Measurements from ENCODE around the gene DNM3. TPM values are rescaled to one million over a fixed set of nuclear protein-coding genes. Genes with fewer than 3 reads are reported as not detected.

DNM3 gene
- polyA plus RNA-seq, 3 donors from 2014 or later = 0.52 to 1.2 (median 0.99) TPM

DNA sequence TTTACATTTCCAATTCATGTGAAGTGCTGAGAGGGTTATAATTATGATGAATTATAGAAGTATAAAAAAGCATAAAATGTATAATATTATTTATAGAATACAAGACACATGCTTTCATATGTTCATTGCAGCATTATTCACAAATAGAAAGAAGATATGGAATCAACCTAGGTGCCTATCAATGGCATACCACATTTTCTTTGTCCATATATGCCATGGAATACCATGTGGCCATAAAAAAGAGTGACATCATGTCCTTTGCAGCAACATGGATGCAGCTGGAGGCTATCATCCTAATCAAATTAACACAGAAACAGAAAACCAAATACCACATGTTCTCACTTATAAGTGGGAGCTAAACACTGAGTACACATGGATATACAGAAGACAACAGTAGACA is 494.1 kb downstream of the DNM3 start:
- no peaks in the 10 kb centered on the region for H3K4me1 Mint-ChIP-seq
- H3K27ac Mint-ChIP-seq = no peak overlapping the region
- peaks cover 0 to 9% (median 5%) of the 10 kb centered on the region in 3 donors for H3K36me3 Mint-ChIP-seq
- no peaks in the 10 kb centered on the region for H3K9me3 Mint-ChIP-seq
- DNase-seq = no peak
- peaks cover 0 to 9% (median 4%) of the 10 kb centered on the region in 3 donors for H3K27me3 Mint-ChIP-seq (ENCODE audit: low read depth in 3 of 3)
- no peak overlapping the region for H3K4me3 Mint-ChIP-seq

GRCh38 chr1:172338295-172338735 is 497.0 kb downstream of the DNM3 start:
- peaks cover 0 to 9% (median 5%) of the 10 kb centered on the region in 3 donors for H3K36me3 Mint-ChIP-seq
- no peak overlapping the region for H3K27ac Mint-ChIP-seq
- DNase-seq = no peak
- no peaks in the 10 kb centered on the region for H3K9me3 Mint-ChIP-seq
- H3K27me3 Mint-ChIP-seq (ENCODE audit: low read depth in 3 of 3) = peaks cover 0 to 6% (median 5%) of the 10 kb centered on the region in 3 donors
- H3K4me3 Mint-ChIP-seq = no peak overlapping the region
- H3K4me1 Mint-ChIP-seq = peaks cover 8 to 13% of the 10 kb centered on the region in 2 donors

DNA sequence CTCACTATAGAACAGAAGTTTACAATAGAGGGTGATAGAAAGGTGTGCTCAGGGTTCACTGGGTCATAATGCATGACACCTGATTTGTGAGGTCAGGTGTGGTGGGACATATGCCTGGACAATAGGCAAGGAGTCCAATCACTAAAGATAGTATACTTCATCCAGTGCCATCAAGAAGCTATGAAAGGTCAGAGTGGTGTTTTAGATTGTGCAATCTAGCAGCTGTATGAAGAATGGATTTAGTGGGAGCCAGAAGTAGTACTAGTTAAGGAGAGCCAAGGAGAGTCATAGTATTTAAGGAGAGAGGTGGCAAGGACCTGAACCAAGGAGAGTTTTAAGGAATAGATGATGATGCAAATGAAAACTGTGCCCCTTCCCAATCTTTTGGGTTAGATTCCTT is 498.5 kb downstream of the DNM3 start:
- H3K27ac Mint-ChIP-seq = no peak overlapping the region
- H3K4me3 Mint-ChIP-seq = no peak overlapping the region
- H3K27me3 Mint-ChIP-seq (ENCODE audit: low read depth in 3 of 3) = peaks cover 0 to 6% (median 5%) of the 10 kb centered on the region in 3 donors
- peaks cover 24 to 28% of the 10 kb centered on the region in 2 donors for H3K4me1 Mint-ChIP-seq
- H3K9me3 Mint-ChIP-seq = no peaks in the 10 kb centered on the region
- peaks cover 0 to 9% (median 5%) of the 10 kb centered on the region in 3 donors for H3K36me3 Mint-ChIP-seq
- DNase-seq = no peak

DNA sequence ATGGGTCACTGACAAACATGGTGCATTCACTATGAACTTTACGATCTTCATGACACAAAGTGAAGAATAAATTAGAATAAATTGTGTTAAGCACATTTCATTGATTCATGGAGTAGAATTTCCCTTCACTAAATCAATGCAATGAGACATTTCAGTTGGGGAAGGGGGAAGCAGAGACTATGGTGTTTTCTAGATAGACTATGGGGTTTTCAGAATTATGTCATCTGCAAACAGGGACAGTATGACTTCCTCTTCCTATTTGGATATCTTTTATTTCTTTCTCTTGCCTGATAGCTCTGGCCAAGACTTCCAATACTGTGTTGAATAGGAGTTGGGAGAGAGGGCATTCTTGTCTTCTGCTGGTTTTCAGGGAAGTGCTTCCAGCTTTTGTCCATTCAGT is 499.2 kb downstream of the DNM3 start:
- H3K27me3 Mint-ChIP-seq (ENCODE audit: low read depth in 3 of 3) = peaks cover 0 to 6% (median 4%) of the 10 kb centered on the region in 3 donors
- no peaks in the 10 kb centered on the region for H3K9me3 Mint-ChIP-seq
- H3K4me1 Mint-ChIP-seq = peaks cover 31 to 35% of the 10 kb centered on the region in 2 donors
- peaks cover 0 to 9% (median 5%) of the 10 kb centered on the region in 3 donors for H3K36me3 Mint-ChIP-seq
- no peak overlapping the region for H3K4me3 Mint-ChIP-seq
- no peak overlapping the region for H3K27ac Mint-ChIP-seq
- no peak for DNase-seq

GRCh38 chr1:172341697-172342096 is 500.4 kb downstream of the DNM3 start:
- peaks cover 0 to 6% (median under 1%) of the 10 kb centered on the region in 6 donors for H3K9me3 Mint-ChIP-seq
- H3K27ac Mint-ChIP-seq = peak overlapping the region in 1 of 6 donors; percentile 14
- no peak for DNase-seq
- peaks cover 31 to 37% of the 10 kb centered on the region in 2 donors for H3K4me1 Mint-ChIP-seq
- peaks cover 0 to 8% (median 2%) of the 10 kb centered on the region in 3 donors for H3K27me3 Mint-ChIP-seq (ENCODE audit: low read depth in 3 of 3)
- peaks cover 0 to 15% (median 8%) of the 10 kb centered on the region in 3 donors for H3K36me3 Mint-ChIP-seq
- H3K4me3 Mint-ChIP-seq = no peak overlapping the region

DNA sequence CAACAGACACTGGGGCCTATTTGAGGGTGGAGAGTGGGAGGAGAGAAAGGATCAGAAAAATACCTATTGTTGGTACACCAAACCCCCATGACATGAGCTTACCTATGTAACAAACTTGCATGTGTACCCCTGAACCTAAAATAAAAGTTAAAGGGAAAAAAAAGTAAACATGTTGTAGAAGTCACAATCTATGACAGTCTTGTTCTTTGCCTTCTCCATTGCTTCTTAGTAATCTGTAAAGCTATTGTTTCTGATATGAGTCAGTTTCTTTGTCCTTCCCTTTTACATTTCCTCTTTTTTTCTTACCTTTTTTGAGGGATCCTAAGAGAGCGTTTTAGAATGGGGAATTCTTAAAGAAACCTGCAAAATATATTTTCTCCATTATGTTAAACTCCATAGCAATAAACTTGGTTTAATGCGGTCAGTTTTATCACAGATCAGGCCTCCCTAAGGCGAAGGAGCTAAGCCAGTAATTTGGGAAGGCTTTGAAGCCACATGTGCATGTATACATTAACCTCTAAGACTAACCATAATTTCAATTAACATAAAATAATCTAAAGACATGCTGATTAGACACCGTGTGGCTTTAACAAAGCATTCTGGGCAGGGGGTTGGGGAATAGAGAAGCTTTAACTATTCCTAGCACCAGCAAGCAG is 501.4 kb downstream of the DNM3 start:
- Mint-ChIP-seq H3K4me1 (peaks cover 31 to 37% of the 10 kb centered on the region in 2 donors), H3K27ac (peak overlapping the region in 3 of 6 donors; percentile 25 to 85 (median 36))

GRCh38 chr1:172343240-172344160 is 502.2 kb downstream of the DNM3 start:
- Mint-ChIP-seq H3K4me1 (peaks cover 31 to 37% of the 10 kb centered on the region in 2 donors), H3K4me3 (peak overlapping the region; percentile 73 to 81 (median 74)), H3K9me3 (peaks cover 0 to 13% (median 6%) of the 10 kb centered on the region in 6 donors), H3K36me3 (peaks cover 7 to 28% (median 16%) of the 10 kb centered on the region in 3 donors), H3K27ac (peak overlapping the region; percentile 68 to 89 (median 82)), H3K27me3 (ENCODE audit: low read depth in 3 of 3) (peaks cover 0 to 6% (median 2%) of the 10 kb centered on the region in 3 donors)
- peak in 1 of 3 donors; percentile 5 for DNase-seq

More for the DNA sequence above, 501.4 kb downstream of the DNM3 start:
- Mint-ChIP-seq H3K9me3 (peaks cover 0 to 13% (median 6%) of the 10 kb centered on the region in 6 donors), H3K4me3 (peak overlapping the region in 4 of 5 donors; percentile 25 to 63 (median 38)), H3K36me3 (peaks cover 7 to 22% (median 16%) of the 10 kb centered on the region in 3 donors), H3K27me3 (ENCODE audit: low read depth in 3 of 3) (peaks cover 0 to 8% (median 2%) of the 10 kb centered on the region in 3 donors)
- no peak for DNase-seq

DNA sequence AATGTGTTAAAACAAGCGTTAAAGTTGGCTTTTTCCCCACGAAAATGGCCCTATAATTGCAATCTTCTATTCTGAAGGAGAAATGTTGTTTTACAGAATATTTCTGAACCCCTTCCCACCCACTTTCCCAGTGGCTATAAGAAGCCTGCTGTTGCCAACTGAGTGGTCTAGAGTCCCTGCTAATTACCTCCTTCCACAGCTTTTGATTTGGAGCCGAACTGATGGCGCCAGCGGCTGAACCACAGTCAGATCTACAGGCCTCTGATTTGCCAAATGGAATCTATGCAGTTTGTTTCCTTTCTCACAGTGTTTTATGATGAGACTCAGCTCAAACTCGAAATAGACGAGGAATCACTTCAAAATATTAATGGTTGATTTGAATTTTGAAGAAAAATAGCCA is 503.1 kb downstream of the DNM3 start:
- Mint-ChIP-seq H3K9me3 (peaks cover 0 to 13% (median 6%) of the 10 kb centered on the region in 6 donors), H3K36me3 (peaks cover 7 to 26% (median 15%) of the 10 kb centered on the region in 3 donors), H3K27me3 (ENCODE audit: low read depth in 3 of 3) (peaks cover 0 to 5% (median 0%) of the 10 kb centered on the region in 3 donors), H3K4me3 (peak overlapping the region; percentile 73 to 81 (median 74)), H3K27ac (peak overlapping the region; percentile 68 to 89 (median 82)), H3K4me1 (peaks cover 31 to 37% of the 10 kb centered on the region in 2 donors)
- peak; percentile 4 to 23 (median 17) for DNase-seq

DNA sequence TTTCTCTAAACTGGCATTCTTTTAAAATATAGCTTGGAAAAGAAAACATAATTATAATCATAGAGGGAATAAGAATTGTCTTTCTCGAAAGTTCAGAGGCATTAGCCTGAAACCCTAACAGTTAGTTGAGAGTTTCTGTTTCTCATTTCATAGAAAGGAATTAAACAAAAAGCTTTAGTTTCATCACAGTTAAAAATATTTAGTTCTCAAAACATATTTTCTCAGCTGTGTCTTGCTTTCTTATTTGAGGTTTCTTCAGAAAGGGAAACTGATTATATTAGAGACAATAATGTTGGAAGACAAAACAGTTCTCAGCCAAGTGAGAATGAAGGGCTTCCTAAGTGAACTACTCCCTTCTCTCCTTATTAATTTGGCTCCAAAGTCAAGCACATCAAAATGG is 503.8 kb downstream of the DNM3 start:
- DNase-seq = no peak
- H3K36me3 Mint-ChIP-seq = peaks cover 7 to 19% (median 10%) of the 10 kb centered on the region in 3 donors
- H3K9me3 Mint-ChIP-seq = peaks cover 0 to 13% (median 6%) of the 10 kb centered on the region in 6 donors
- H3K4me1 Mint-ChIP-seq = peaks cover 31 to 37% of the 10 kb centered on the region in 2 donors
- H3K27me3 Mint-ChIP-seq (ENCODE audit: low read depth in 3 of 3) = peaks cover 0 to 4% (median 0%) of the 10 kb centered on the region in 3 donors
- H3K4me3 Mint-ChIP-seq = peak overlapping the region in 1 of 5 donors; percentile 74
- H3K27ac Mint-ChIP-seq = peak overlapping the region in 2 of 6 donors; percentile 79 to 85

DNA sequence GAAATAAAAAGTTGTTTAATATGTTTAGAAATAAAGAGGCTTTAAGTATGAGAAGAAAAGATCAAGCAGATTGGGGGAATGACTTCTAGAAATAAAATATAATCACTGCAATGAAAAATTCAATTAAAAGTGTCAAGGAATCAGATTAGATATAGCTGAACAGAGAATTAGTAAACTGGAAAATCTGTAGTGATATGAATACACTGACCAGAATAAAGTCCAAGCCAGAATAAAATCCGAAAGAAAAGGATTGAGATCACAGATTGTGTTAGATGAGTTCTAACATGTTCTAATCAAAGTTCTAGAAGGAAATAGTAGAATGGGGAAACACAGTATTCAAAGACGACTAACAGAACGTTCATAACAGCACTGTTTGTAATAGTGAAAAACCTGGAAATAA is 506.1 kb downstream of the DNM3 start:
- Mint-ChIP-seq H3K9me3 (peaks cover 0 to 13% (median 6%) of the 10 kb centered on the region in 6 donors), H3K36me3 (peaks cover 7 to 19% (median 10%) of the 10 kb centered on the region in 3 donors), H3K27ac (no peak overlapping the region), H3K4me3 (no peak overlapping the region), H3K4me1 (peaks cover 31 to 33% of the 10 kb centered on the region in 2 donors), H3K27me3 (ENCODE audit: low read depth in 3 of 3) (peaks cover 0 to 2% (median 0%) of the 10 kb centered on the region in 3 donors)
- no peak for DNase-seq

DNA sequence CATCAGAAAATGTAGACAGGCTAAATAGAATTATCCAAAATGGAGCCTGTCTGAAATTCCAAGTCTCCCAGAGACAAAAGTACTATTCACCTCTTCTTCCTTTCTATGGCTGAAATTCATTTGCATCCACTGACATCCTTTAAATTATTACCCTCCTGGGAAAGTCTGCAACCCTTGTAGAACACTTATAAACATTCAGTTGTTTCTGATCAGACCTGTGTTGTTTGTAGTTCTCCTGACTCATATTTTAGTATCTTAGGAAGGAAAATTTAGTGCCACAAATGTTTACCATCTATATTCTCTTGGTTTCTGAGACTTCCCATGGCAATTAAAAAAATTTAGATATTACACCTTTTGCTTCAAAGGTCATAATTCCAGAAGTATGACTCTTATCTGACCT is 509.6 kb downstream of the DNM3 start:
- no peak for DNase-seq
- Mint-ChIP-seq H3K27me3 (ENCODE audit: low read depth in 3 of 3) (peaks cover 0 to 4% (median 0%) of the 10 kb centered on the region in 3 donors), H3K4me1 (peaks cover 17 to 27% of the 10 kb centered on the region in 2 donors), H3K27ac (no peak overlapping the region), H3K36me3 (peaks cover 7 to 23% (median 10%) of the 10 kb centered on the region in 3 donors), H3K9me3 (peaks cover 0 to 13% (median 6%) of the 10 kb centered on the region in 6 donors), H3K4me3 (no peak overlapping the region)

DNA sequence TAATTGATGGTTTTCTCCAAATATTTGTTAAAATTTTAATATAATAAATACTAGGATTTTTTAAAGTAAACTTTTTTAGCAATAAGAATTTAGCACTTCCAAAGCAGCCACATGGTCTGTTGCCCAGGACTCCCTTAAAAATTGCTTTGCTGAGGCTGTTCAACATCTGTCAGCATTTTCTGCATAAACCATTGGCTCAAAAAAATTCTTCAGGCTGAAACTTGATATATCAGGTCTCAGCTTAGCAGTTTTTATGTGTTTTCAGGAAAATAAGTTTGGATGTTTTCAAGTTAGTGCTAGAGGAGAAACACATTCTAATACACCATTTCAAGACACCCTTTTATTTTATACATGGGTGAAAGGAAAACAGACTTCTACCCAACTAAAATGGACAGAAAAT is 510.0 kb downstream of the DNM3 start:
- peaks cover 0 to 2% (median 0%) of the 10 kb centered on the region in 3 donors for H3K27me3 Mint-ChIP-seq (ENCODE audit: low read depth in 3 of 3)
- H3K36me3 Mint-ChIP-seq = peaks cover 7 to 19% (median 8%) of the 10 kb centered on the region in 3 donors
- peaks cover 0 to 9% (median 4%) of the 10 kb centered on the region in 6 donors for H3K9me3 Mint-ChIP-seq
- peaks cover 17 to 32% of the 10 kb centered on the region in 2 donors for H3K4me1 Mint-ChIP-seq
- no peak for DNase-seq
- no peak overlapping the region for H3K27ac Mint-ChIP-seq
- no peak overlapping the region for H3K4me3 Mint-ChIP-seq

DNA sequence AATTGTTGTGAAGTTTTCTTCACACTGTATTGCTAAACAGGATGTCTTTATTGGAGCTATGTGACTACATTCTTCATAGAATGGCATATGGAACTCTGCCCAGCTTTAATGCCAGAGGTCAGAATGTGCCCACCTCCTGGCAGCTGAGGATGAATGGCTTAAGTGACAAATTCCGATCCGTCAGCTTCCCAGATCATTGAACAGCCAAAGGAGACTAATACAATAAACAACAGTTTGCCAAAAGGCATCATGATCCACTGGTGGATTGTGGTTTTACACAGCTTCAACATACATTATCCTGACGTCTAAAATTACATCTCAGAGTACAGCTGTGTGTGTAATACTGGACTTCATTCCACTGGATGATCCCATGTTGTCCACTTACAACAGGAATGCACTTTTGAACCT is 510.5 kb downstream of the DNM3 start:
- Mint-ChIP-seq H3K9me3 (peaks cover 0 to 7% (median 3%) of the 10 kb centered on the region in 6 donors), H3K27me3 (ENCODE audit: low read depth in 3 of 3) (peaks cover 0 to 2% (median 0%) of the 10 kb centered on the region in 3 donors), H3K4me3 (no peak overlapping the region), H3K36me3 (peaks cover 7 to 16% (median 8%) of the 10 kb centered on the region in 3 donors), H3K27ac (no peak overlapping the region), H3K4me1 (peaks cover 21 to 36% of the 10 kb centered on the region in 2 donors)
- no peak for DNase-seq

Data from immature natural killer cell (primary cell).